ENCODE data around the gene IPO5.
"Not testable (repeated sequence)": the region's sequence is repeated elsewhere in the genome, so short reads cannot be mapped to it uniquely, and the experiment has no call there.

Gene IPO5

DNA sequence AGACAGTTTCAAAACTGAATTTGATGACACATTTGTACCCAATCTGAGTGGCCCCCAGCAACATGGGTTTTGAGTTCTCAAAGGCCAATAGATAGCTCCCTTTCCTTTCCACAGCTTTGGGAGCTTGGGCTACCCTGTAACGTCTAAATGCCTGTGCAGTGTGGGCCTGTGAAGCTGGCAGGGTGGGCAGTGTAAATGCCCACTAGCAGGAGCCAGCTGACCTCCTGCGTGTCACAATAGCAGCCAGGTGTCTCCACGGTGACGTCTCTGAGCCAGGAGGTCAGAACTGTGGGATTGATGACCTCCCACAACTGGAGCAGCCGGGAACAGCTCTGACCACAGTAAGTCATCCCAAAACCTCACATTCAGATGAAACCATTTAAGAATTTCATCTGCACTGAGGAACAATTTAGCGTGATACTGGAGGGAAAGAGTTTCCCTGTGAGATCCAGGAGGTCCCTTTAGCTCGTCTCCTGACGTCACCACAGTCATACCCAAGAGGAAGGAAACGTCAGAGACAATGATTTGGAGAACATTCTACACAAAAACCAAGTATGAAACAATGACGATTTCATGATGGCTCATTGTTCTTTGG, at the start of gene IPO5:
Gene IPO5 (plus strand): TSS at position 300 of the 595 bp plus-strand sequence. CDS start 23,022 bp downstream, outside the sequence.
- DNase-seq, result no peak

DNA sequence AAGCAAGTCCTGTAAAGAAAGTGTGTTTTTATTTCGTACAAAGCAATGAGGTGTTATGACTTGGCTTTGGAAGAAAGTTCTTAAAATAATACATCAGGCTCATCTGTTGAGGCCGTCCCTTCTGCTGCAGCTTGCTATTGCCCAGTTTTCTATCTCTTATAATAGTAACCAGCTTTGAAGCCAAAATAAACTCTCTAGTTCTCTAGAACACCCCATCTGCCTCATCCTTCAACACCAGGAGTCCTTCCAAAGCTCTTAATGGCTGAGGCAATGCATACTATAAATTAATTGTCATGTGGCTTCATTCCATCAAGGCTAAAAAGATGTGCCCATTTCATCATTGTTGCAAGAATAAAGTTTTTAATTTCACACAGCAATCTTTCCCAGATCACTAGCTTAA, 49.4 kb upstream of the IPO5 start:
- DNase-seq, result no peak

DNA sequence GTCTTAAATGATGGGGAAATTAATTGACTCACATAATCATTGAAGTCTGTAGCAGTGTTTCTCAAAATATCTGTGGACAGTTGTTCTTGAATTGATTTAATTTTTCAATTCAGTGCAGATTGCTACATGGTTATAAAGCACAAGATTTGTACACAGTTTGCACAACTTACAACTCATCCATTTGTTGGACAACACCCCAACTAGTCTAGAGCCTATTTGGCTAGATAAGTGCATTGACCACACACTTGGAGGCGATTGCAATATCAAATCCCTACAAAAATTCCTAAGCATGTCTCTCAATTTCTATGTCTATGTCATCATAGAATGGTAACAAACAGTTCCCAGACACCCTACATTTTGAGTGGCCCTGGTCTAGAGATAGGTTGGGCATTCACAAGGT, 48.0 kb upstream of the IPO5 start:
- DNase-seq, result no peak

DNA sequence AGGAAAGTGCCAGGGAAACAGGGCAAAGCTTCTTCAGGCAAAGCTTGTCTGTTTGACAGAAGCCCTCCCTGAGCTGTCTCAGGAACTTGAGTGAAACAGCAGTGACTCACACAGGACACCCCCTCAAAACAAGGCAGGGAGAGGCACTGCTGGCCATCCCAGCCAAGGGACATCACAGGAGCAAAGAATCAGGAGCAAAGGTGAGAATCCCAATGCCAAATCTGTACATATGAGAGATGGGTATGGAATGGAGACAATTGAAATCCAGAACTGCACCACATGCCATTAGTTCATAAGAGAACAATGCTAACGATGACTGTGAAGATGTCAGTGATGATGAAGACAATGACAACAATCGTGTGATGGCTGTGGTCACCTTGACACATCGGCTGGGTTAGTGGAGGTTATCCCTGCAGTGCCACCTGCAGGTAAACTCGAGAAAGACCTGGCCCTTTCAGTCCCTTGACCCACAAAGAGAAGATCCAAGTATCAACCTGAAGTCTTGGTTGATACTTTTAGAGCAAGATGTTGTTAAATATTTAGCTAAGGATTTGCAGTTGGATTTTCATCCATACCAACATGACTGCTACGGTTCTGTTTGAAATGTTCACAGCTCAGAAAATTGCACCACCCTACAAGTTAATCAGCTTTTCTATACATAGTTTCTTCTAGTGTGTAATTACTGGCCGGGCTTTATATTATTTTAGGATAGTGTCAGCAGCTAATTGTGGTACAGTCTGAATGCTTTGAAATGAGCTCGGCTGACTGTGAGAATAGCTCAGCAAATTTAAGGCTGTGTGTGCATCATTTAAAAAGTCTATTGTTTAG, 42.0 kb upstream of the IPO5 start:
- DNase-seq, result no peak

DNA sequence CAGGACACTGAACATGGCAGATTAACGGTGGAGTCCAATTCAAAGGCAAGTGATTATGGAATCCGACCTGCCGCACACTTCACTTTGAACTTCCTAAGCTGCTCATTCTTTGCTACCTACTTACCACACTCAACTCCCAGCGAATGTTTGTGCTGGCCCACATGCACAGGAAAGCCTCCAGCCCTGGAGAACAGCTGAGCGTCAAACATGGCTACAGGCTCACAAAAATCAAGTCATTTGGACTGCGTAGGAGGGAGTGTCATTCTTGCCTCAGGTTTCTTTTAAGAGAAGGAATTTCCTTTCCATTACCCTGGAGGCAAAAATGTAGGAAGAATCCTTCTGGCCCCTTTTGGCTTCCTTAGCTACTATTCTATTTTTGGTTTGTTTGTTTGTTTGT, 41.3 kb upstream of the IPO5 start:
- no peak for DNase-seq

DNA sequence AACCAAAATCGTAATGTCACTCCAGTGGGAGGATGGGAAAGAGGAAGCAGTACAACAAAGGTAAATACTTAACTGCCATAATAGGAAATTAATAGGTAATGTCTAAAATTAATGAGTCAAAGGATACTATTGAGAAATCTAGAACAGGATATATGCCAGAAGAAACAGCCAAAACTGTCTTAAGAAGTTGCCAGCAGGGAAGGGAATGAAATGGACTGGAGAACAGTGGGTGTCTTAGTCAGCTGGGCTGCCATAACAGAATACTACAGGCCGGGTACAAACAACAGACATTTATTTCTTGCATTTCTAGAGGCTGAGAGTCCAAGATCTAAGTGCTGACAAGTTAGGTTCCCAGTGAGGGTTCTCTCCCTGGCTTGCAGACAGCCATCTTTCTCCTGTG, 40.3 kb upstream of the IPO5 start:
- DNase-seq, result no peak

DNA sequence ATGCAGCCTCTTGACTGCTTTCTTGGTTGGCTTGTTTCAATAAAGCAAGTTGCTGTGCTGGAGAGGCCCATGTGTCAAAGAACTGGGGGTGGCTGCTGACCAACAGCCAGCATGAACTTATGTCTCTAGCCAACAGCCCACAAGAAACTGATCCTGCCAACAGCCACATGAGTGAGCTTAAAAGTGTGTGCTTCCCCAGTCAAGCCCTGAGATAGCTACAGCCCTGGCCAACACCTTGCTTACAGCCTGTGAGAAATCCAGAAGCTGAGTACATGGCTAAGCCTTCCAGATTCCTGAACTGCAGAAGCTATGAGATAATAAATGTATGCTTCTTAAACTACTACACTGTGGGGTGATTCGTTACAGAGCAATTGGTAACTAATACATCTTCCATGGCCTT, 38.9 kb upstream of the IPO5 start:
- no peak for DNase-seq

DNA sequence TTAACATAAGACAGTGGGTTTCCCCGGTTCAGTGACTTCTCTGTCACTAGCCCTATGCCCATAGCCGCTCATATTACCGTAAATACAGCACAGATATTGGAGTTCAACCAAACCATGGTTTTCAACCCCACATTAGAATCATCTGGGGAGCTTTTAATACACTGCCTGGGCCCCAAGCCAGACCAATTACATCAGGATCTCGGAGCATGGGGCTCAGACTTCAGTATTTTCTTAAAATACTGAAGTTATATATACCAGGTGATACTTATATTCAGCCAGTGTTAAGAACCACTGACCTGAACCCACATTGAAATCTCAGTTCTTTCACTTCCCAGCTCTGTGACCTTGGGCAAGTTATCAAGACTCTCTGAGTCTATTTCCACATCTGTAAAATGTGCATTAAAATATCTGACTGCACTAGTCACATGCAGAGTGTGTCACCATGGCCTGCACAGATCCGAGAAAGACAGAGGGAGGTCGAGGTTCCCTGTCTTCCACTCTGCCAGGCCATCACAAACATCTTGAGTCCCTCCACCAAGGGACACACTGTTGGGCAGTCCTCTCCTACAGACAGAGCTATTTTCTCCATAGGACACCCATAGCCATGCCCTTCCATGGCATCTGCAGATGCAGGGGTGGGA, 32.2 kb upstream of the IPO5 start:
- no peak for DNase-seq

DNA sequence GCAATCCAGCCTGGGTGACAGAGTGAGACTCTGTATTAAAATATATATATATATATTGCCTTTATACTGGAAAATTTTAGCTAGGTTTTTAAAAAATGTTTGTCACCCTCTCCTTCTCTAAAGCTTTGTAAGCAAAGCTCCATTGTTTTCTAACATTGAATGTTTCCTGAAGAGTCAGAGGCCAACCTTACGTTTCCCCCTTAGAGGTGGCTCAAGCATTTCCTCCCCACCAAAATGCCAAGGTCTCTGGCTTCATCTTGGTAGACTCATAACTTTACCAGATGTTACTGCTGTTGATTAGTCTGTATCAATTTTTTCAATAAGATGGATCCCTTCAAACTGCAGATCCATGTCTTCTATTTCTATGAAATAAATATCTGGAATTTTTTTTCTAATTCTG, 25.2 kb upstream of the IPO5 start:
- DNase-seq, result no peak

DNA sequence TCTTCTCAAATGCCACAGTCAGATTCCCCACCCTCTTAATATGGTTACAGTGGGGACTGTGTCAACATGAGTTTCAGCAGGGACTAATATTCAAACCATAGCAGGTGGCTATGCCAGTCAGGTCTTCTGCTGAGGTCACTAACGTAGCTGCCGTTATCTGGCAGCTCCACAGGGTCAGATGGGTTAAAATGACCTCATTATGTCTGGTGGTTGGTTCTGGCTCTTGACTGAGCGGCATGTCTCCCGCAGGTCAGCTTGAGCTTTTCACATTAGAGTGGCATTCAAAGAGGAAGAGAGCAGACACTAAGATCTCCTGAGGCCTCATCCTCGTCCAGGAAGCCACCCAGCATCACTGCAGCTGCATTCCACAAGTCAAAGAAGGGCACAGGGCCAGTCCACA, 21.4 kb upstream of the IPO5 start:
- DNase-seq, result no peak

DNA sequence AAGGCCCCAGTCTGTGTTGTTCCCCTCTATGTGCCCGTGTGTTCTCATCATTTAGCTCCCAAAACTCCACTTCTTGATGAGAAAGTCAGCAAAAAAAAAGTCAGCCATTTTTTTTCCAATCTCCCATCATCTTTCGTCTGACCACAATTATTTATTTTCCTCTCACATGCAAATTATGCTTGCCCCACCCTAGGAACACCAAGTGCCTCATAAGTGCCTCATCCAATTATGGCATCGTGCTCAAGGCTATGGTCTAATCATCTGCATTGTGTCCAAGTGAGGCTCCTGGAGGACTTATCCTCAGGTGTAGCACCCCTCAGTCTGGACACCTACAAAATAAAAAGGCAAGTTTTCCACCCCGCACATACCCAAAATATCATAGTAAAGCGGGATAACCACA, 20.8 kb upstream of the IPO5 start:
- no peak for DNase-seq

DNA sequence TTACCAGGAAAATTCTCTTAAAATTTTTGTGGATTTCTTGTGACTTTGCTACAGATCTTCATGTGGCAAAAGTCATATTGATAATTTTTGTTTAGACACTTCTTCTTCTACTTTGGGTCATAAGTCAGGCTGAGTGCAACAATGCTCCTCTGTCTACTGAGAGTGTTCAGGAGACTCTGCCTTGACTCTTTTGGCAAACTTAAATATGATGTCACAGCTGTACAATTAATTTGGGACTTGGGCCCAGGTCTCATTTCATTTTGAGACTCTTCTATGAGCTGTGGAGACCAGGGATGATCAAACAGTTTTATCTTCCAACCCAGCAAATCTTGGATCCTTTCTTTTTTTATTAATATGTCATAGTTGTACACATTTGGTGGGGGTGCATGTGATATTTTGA, 19.7 kb upstream of the IPO5 start:
- DNase-seq, result no peak

DNA sequence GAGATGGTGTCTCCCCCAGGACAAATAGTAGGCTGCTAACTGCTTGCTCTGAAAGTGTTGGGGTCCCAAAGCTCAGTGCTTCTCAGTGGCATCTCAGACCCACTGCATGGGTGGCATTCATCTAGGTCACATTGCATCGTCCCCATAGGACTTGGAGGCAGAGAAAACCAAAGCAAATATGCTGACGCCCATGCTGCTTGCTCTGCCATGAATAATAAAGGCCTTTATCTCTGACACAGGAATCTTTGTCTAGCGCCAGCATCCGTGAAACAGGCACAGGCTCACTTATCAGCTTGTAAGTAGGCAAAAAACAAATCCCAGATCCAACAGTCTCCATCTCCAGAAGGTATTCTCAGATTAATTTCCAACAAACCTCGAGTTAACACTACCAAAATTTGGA, 18.9 kb upstream of the IPO5 start:
- no peak for DNase-seq

DNA sequence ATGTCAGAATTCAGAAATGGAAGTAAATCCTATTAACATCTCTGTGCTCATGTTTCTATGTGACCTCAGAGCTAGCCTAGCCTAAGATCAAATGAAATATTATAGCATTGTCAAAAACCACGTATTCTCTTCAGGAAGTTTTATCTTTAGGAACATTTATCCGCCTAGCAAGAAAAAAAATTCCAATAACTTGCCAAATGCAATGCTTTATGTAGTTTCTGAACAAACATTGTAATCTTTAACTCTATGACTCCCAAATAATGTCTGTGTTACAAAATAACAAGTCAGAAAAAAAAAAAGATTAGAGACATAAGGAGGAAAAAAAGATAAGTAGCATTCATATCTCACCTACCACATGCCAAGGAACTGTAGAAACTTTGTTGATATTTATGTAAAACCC, 18.4 kb upstream of the IPO5 start:
- DNase-seq, result no peak

DNA sequence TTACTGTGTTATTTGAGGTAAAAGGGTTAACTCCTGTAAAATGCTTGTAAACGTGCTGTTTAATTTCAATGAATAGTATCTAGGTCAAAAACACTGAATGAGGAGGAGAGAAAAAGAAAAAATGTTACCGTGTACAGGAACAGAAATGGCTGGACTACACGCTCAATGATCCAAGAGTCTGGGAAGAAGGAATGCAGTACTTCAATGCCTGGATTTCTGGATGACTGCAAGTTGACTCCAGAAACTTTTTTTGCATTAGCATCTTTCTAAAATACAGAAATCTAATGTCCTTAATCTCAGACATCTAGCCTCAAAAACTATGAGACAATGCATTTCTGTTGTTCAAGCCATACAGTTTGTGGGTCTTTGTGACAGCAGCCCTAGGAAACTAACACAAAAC, 17.4 kb upstream of the IPO5 start:
- no peak for DNase-seq

DNA sequence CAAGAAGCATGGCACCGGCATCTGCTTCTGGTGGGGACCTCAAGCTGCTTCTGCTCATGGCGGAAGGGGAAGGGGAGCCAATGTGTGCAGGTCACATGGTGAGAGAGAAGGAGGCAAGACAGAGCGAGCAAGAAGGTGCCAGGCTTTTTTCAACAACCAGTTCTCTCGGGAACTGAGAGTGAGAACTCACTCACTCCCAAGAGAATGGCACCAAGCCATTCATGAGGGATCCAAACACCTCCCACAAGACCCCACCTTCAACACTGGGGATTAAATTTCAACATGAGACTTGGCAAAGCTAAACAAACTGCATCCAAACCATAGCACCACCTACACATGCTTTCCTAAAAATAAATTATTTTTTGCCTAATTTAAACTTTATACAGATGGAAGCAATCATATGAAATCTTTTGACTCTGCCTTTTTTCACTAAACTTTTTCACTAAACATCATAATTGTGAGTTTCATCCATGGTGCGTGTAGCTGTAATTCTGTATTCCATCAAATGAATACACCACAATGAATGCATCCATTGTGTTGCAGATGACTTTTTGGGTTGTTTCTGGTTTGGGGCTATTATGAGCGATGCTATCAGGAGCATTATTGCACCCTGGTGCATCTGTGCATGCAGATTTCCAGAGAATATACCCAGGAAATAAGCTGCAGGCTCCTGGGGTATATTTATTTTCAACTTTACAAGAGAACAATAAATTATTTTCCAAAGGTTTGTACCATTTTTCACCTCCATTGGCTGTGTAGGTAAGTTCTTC, 14.6 kb upstream of the IPO5 start:
- DNase-seq, result no peak

DNA sequence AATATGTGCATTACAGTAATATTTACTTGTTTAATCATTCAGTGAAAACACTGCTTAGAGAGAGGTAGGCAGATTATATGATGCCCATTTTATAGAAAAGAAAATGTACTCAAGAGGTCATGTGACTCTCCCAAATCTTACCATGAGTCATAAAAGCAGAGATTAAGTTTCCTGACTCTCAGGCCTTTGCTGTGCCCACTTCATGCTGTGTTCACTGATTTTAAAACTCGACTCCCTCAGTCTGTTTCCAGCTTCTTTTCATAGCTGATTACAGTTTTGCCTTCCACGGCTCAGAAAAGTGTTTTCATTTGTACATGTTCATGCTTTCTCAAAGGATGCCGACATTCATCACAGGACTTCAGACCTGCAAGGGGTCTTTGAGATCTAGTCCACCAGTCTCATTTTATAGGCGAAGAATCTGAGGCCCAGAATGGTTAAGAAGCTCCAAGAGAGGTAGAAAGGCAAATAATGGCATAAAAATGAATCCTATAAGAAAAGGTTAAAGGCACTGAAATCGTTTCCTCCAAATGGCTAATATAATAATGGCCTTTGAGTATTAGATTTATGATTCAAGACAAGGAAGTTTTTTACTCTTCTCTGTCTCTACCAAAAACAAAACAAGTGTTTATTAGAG, 9.0 kb upstream of the IPO5 start:
- no peak for DNase-seq

DNA sequence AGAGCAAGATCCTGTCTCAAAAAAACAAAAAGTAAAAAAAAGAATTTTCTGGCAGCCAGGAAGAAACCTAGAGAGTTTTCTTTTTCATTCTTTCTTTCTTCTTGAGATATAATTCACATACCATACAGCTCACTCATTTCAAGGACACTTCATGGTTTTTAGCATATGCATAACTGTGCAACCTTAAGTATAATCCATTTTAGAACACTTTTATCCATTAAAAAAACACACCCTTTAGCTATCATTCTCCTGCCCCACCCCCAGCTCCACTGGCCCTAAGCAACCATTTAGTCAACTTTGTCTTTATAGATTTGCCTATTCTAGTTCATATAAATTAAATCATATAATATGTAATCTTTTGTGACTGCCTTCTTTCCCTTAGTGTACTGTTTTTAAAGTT, 8.1 kb upstream of the IPO5 start:
- DNase-seq, result no peak

DNA sequence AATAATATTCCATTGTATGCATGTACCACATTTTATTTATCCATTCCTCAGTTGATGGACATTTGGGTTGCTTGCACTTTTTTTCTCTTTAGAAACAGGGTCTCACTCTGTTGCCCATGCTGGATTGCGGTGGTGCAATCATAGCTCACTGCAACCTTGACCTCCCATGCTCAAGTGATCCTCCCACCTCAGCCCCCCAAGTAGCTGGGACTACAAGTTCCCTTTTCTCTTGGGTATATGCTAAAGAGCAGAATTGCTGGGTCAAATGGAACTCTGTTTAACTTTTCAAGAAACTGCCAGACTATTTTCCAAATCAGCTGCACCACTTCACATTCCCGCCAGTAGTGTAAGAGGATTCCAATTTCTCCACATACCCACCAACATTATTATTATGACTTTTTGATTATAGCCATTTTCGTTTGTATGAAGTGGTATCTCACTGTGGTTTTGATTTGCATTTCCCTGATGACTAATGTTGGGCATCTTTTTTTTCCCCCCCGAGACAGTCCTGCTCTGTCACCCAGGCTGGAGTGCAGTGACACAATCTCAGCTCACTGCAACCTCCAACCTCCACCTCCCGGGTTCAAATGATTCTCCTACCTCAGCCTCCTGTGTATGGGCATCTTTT, 7.6 kb upstream of the IPO5 start:
- no peak for DNase-seq

DNA sequence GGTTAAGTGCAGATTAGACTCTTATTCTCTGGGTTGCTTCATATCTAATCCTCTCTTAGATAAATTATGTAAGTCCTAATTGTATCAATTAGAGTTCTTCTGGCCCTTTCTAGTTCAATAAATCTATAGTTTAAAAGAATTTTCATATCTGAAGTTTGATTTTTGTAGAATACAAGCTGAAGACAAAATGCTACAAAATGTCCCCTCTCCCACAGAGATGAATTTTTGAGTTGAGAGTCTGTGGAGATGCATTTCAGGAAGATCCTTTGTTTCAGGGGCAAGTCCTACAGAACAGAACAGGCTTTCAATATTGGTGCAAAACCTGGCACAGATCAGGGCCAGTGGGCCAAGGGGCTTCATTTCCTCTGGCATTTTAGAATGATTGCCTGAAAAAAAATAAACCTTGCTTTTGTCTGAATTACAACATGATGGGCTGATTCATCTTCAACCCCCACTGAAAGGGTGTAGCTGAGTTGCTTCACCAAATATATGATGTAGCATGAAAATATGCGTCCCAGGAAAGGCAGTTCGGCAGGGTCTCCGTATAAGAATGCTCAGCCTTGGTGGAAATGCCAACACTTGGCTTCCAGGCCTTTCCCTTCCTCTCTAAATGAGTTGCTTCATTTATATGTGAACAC, 6.4 kb upstream of the IPO5 start:
- DNase-seq, result no peak

DNA sequence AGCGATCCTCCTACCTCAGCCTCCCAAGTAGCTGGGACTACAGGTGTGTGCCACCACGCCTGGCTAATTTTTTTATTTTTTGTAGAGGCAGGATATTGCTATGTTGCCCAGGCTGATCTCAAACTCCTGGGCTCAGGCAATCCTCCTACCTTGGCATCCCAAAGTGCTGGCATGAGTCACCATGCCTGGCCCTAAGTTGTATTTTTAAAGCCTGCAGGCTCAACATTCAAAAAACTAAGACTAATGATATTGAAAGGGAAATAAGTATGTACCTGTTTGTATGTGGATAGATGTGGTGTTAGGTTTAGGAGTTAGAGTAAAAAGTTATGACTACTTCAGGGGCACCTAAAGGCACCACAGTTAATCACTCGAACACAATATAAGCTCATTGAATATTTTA, 5.4 kb upstream of the IPO5 start:
- no peak for DNase-seq

DNA sequence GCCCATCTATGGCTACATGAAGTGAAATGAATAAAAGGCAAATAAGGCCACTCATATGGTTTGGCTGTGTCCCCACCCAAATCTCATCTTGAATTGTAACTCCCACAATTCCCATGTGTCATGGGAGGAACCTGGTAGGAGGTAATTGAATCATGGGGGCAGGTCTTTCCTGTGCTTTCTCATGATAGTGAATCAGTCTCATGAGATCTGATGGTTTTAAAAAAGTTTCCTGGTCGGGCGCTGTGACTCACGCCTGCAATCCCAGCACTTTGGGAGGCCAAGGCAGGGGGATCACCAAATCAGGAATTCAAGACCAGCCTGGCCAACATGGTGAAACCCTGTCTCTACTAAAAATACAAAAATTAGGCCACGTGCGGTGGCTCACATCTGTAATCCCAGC, 4.2 kb upstream of the IPO5 start:
- not testable (repeated sequence) for DNase-seq

Measured in SIG-M5 (cell line).